Kidney (tissue), 14 donors: ENCODE results near the gene EGFLAM. TPM values are rescaled to one million over a fixed set of nuclear protein-coding genes. Genes with fewer than 3 reads are reported as not detected.
A peak's percentile ranks its signal among the peaks of the same experiment; 100 is the strongest.

Experiments used
- DNase-seq, 5 donors: peaks; one replicate each; pipeline ENCODE4 v3.0.0-alpha.2; 2013 to 2020
- FAIRE-seq: peaks from 2 replicates; lab custom pipeline; 2012; peaks lifted over from hg19 to GRCh38; lab: Jason Lieb, UNC
- H3K27ac ChIP-seq, 2 donors: one replicate each; pipeline ENCODE4 v1.7.0; 2013; ENCODE audit warnings: low read depth in 2 of 2, low read length in 2 of 2, inconsistent platforms in 1 of 2
- H3K27me3 ChIP-seq: one replicate; pipeline ENCODE4 v1.7.1; 2013; ENCODE audit warnings: low read length, inconsistent platforms; ENCODE audit not compliant: control insufficient read depth, insufficient read depth
- H3K36me3 ChIP-seq, 3 donors: one replicate each; pipeline versions ENCODE4 v1.7.0 to v1.7.1; 2013; ENCODE audit warnings: low read length in 3 of 3, control low read depth in 1 of 3, inconsistent platforms in 1 of 3; ENCODE audit not compliant: insufficient read depth in 3 of 3, control insufficient read depth in 2 of 3
- H3K4me1 ChIP-seq, 3 donors: one replicate each; pipeline versions ENCODE4 v1.7.0 to v1.7.1; 2013; ENCODE audit warnings: low read length in 3 of 3, inconsistent platforms in 1 of 3, low read depth in 1 of 3; ENCODE audit not compliant: control insufficient read depth in 2 of 3, insufficient read depth in 2 of 3
- H3K4me3 ChIP-seq, 3 donors: one replicate each; pipeline versions ENCODE4 v1.7.0 to v1.8.1; 2013; ENCODE audit warnings: low read length in 3 of 3, control low read depth in 1 of 3, inconsistent platforms in 1 of 3
- H3K9ac ChIP-seq, 3 donors: one replicate each; pipeline versions ENCODE4 v1.7.0 to v1.7.1; 2013; ENCODE audit warnings: low read length in 3 of 3, control low read depth in 1 of 3, inconsistent platforms in 1 of 3
- H3K9me3 ChIP-seq, 3 donors: one replicate each; pipeline versions ENCODE4 v1.7.0 to v1.7.1; 2013; ENCODE audit warnings: low read length in 3 of 3, control low read depth in 1 of 3, inconsistent platforms in 1 of 3; ENCODE audit not compliant: control insufficient read depth in 2 of 3, insufficient read depth in 1 of 3
- CTCF ChIP-seq: IDR thresholded peaks from 3 replicates; pipeline ENCODE4 v1.5.1; 2012; ENCODE audit warnings: mild to moderate bottlenecking, moderate library complexity, borderline replicate concordance; ENCODE audit not compliant: insufficient read depth; ENCODE audit errors: extremely low read depth
- intact Hi-C: fragments of 100-400 bp; cut with DNase I; formaldehyde crosslinking; loops from one replicate; pipeline ENCODE4 v1.11.1; 2022
- polyA plus RNA-seq: library from polyadenylated mRNA; stranded (reverse); fragments of 350-450 nt; fragmentation: Illumina TruSeq; extraction: RNeasy Lipid Tissue Mini Kit (QIAGEN cat#74804); gene quantifications from one replicate; pipeline ENCODE4 v1.2.3, GENCODE V29; 2014; ENCODE audit warnings: low read depth, low replicate concordance; ENCODE audit not compliant: insufficient read depth
- total RNA-seq: library from RNA; stranded (reverse); fragmentation: NEBNext Ultra II Directional; extraction: Animal tissue kit (Norgen Biotek cat#: 25700); gene quantifications from one replicate; pipeline ENCODE4 v1.2.1, GENCODE V29; 2021
- donor health status: control.
- donor health status: control.
- donor health status: control.
- donor health status: control.
- donor health status: control.
- donor health status: DM: yes; HTN: yes; CAD: no.
- donor health status: Normal renal cell carcinoma (clear cell type).

Gene EGFLAM
- total and polyA plus RNA-seq, 2 donors from 2014 or later, result 5.1 to 5.9 TPM

DNA sequence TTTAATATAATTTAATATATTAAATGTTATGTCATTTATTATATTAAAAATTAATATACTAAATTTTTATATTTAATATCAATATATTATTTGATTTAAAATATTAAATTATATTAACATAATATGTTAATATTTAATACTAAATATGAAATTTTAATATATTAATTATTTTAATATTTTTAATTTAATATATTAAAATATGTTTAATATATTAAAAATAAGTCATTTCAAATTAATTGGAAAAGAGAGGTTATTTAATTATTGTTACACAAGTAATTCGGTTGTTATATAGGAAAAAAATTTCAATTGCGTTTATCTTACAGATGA is 183.9 kb downstream of the EGFLAM start:
- H3K9ac ChIP-seq, result no peak overlapping the region
- FAIRE-seq (peak; percentile 99), DNase-seq (no peak)
- TF ChIP-seq CTCF, result no peak
- H3K36me3 ChIP-seq, result no peaks in the 10 kb centered on the region
- H3K4me1 ChIP-seq, result peaks cover 0 to 2% (median 0%) of the 10 kb centered on the region in 3 donors
- intact Hi-C loops, result loop anchor here (10.0 kb wide), 1 partner anchor 363 kb away; no protein-coding TSS in a partner anchor
- no peaks in the 10 kb centered on the region for H3K9me3 ChIP-seq
- no peak overlapping the region for H3K27ac ChIP-seq
- no peak overlapping the region for H3K4me3 ChIP-seq
- no peaks in the 10 kb centered on the region for H3K27me3 ChIP-seq

- Histone ChIP-seq H3K4me3 (no peak overlapping the region), H3K27me3 (no peaks in the 10 kb centered on the region), H3K36me3 (no peaks in the 10 kb centered on the region), H3K27ac (no peak overlapping the region), H3K9ac (no peak overlapping the region), H3K9me3 (no peaks in the 10 kb centered on the region), H3K4me1 (peaks cover 0 to 2% (median 0%) of the 10 kb centered on the region in 3 donors)
- DNase-seq (no peak), FAIRE-seq (no peak)
- no peak for TF ChIP-seq CTCF
- intact Hi-C loops, result loop anchor here (10.0 kb wide), 1 partner anchor 361 kb away; no protein-coding TSS in a partner anchor
Measured at GRCh38 chr5:38443390-38443789, 185.0 kb downstream of the EGFLAM start.

DNA sequence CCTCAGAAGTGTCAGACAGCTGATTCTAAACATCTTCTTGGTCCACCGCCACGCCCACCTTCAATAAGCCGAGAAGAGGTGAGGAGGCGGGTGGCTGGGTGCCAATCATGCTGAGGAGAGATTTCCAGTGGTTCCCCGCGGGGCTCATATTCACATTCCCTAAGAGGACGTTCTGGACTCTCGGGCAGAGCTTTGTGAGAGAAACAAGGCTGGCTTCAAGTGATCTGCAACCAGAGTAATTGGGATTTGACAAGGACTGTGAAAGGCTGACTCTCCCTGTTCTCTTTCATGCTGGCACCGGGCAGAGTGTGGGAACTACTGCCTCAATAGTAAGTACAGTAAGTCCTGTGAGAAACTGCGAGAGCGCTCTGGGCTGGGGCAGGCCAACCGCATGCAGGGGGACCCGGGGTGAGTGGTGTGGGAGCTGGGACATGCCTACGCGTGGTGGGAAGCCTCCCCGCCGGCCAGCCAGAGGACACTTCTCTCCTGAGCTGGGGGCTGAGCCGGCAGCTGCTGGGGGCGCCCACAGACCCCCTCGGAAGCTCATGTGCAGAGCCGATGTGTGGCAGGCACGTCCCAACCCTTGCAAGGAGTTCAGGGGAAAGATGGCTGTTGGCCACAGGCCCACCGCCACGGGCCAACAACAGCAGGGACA is 187.1 kb downstream of the EGFLAM start:
- H3K27ac ChIP-seq, result peak overlapping the region; percentile 54 to 63

More for the DNA sequence above, 187.1 kb downstream of the EGFLAM start:
- H3K27me3 ChIP-seq, result no peaks in the 10 kb centered on the region
- H3K36me3 ChIP-seq, result no peaks in the 10 kb centered on the region
- DNase-seq, result no peak
- TF ChIP-seq CTCF, result no peak
- H3K4me1 ChIP-seq, result peaks cover 0 to 6% (median 2%) of the 10 kb centered on the region in 3 donors
- H3K9ac ChIP-seq, result peak overlapping the region in 1 of 3 donors; percentile 34
- peak overlapping the region in 2 of 3 donors; percentile 36 to 55 for H3K4me3 ChIP-seq
- no peaks in the 10 kb centered on the region for H3K9me3 ChIP-seq
- no peak for FAIRE-seq
- intact Hi-C loops, result loop anchor here (10.0 kb wide), 1 partner anchor 359 kb away; no protein-coding TSS in a partner anchor
